SK-N-SH treated with all-trans-retinoic acid at 6 μM for 48 hours (cell line): ENCODE data around the gene PLPP1.

Source experiments
- ARNTL ChIP-seq: fragments of 450-650 bp; formaldehyde crosslinking; IDR thresholded peaks from 2 replicates; pipeline ENCODE4 v1.5.0; 2020; ENCODE audit warnings: low read depth, mild to moderate bottlenecking, moderate library complexity, borderline replicate concordance
- CREB5 ChIP-seq: fragments of 250-450 bp; sonication (Bioruptor Pico); IDR thresholded peaks from 2 replicates; pipeline ENCODE4 v1.5.1; 2020; ENCODE audit warnings: low read depth, mild to moderate bottlenecking, moderate library complexity
- CSDC2 ChIP-seq: fragments of 250-450 bp; sonication (Bioruptor Pico); IDR thresholded peaks from 2 replicates; pipeline ENCODE4 v1.5.0; 2020; ENCODE audit warnings: mild to moderate bottlenecking, moderate library complexity
- ISL1 ChIP-seq: fragments of 250-450 bp; sonication (Bioruptor Pico); IDR thresholded peaks from 2 replicates; pipeline ENCODE4 v2.1.2; 2022; ENCODE audit warnings: mild to moderate bottlenecking, moderate library complexity
- OSR1 ChIP-seq: fragments of 250-450 bp; sonication (Bioruptor Pico); IDR thresholded peaks from 2 replicates; pipeline ENCODE4 v1.8.0; 2022; ENCODE audit warnings: moderate library complexity, mild to moderate bottlenecking, inconsistent platforms
- PATZ1 ChIP-seq: fragments of 250-450 bp; sonication (Bioruptor Pico); IDR thresholded peaks from 2 replicates; pipeline ENCODE4 v1.8.0; 2020; ENCODE audit warnings: mild to moderate bottlenecking, moderate library complexity, borderline replicate concordance
- RARB ChIP-seq: fragments of 250-450 bp; sonication (Bioruptor Pico); IDR thresholded peaks from 2 replicates; pipeline ENCODE4 v1.8.0; 2021; ENCODE audit warnings: mild to moderate bottlenecking, moderate library complexity
- TOX ChIP-seq: fragments of 250-450 bp; sonication (Bioruptor Pico); IDR thresholded peaks from 2 replicates; pipeline ENCODE4 v1.8.0; 2021; ENCODE audit warnings: mild to moderate bottlenecking, moderate library complexity, borderline replicate concordance
- TSHZ2 ChIP-seq: fragments of 250-450 bp; sonication (Bioruptor Pico); IDR thresholded peaks from 2 replicates; pipeline ENCODE4 v1.5.0; 2020; ENCODE audit warnings: mild to moderate bottlenecking, moderate library complexity
- ZFP3 ChIP-seq: fragments of 250-450 bp; sonication (Bioruptor Pico); IDR thresholded peaks from 2 replicates; pipeline ENCODE4 v1.5.0; 2020; ENCODE audit warnings: mild to moderate bottlenecking, moderate library complexity
- ZFP30 ChIP-seq: fragments of 450-650 bp; formaldehyde crosslinking; IDR thresholded peaks from 2 replicates; pipeline ENCODE4 v1.5.0; 2022; ENCODE audit warnings: mild to moderate bottlenecking, moderate library complexity
- ZNF8 ChIP-seq: fragments of 450-650 bp; formaldehyde crosslinking; IDR thresholded peaks from 2 replicates; pipeline ENCODE4 v1.5.0; 2020; ENCODE audit warnings: mild to moderate bottlenecking, moderate library complexity

- TF ChIP-seq ARNTL, result no peak
- no peak for TF ChIP-seq PATZ1 (CRISPR knock-in tag)
- no peak for TF ChIP-seq TOX
- TF ChIP-seq ZNF8 (CRISPR knock-in tag), result no peak
- no peak for TF ChIP-seq ZFP3 (CRISPR knock-in tag)
- no peak for TF ChIP-seq ISL1 (CRISPR knock-in tag)
- no peak for TF ChIP-seq CSDC2 (CRISPR knock-in tag)
- TF ChIP-seq TSHZ2 (CRISPR knock-in tag), result no peak
- TF ChIP-seq ZFP30 (CRISPR knock-in tag), result no peak
- TF ChIP-seq OSR1 (CRISPR knock-in tag), result no peak
- no peak for TF ChIP-seq CREB5
- TF ChIP-seq RARB (CRISPR knock-in tag), result no peak
Measured at GRCh38 chr5:55583578-55583977, 48.8 kb upstream of the PLPP1 start.
